IMR-90 (cell line): ENCODE measurements around the gene RYR2. TPM values are rescaled to one million over a fixed set of nuclear protein-coding genes. Genes with fewer than 3 reads are reported as not detected.

ENCODE experiments used
- ATAC-seq: fragments of 200-7000 bp; cut with Tn5 transposase; 2 replicates; pipeline ENCODE4 v1.9.1; 2020; ENCODE audit warnings: low read depth, mild to moderate bottlenecking, moderate library complexity
- BruUV-seq: library from RNA; stranded (reverse); fragments of 400-500 nt; replicated peaks from 2 replicates; lab custom pipeline; 2021; lab: Mats Ljungman, UMichigan
- CTCF ChIA-PET: fragments of 300-600 bp; formaldehyde crosslinking; extraction: SDS; loops from one replicate; lab custom pipeline; 2021; ENCODE audit warnings: antibody characterized with exemption; lab: Yijun Ruan, JAX
- POLR2A ChIA-PET: fragments of 300-600 bp; sonication (Branson Sonifier 250); formaldehyde crosslinking; loops from one replicate; lab custom pipeline; 2022; ENCODE audit warnings: antibody characterized with exemption; ENCODE audit not compliant: unreplicated experiment; lab: Charles Lee
- DNase-seq: peaks from one replicate; pipeline ENCODE4 v3.0.0; 2013
- H2AFZ ChIP-seq: replicated peaks from 2 replicates; pipeline ENCODE3; 2013; ENCODE audit warnings: low read length, mild to moderate bottlenecking; ENCODE audit not compliant: poor library complexity
- H2AK5ac ChIP-seq: 2 replicates; pipeline ENCODE4 v1.6.1; 2013; ENCODE audit warnings: low read depth, low read length, inconsistent platforms
- H2AK9ac ChIP-seq: replicated peaks from 2 replicates; pipeline ENCODE3; 2013; ENCODE audit warnings: mild to moderate bottlenecking, low read depth, low read length, moderate library complexity; ENCODE audit not compliant: poor library complexity
- H2BK120ac ChIP-seq: 2 replicates; pipeline ENCODE4 v1.6.1; 2013; ENCODE audit warnings: low read depth, low read length, inconsistent platforms
- H2BK15ac ChIP-seq: 3 replicates; pipeline ENCODE4 v1.6.1; 2013; ENCODE audit warnings: low read depth, low read length, inconsistent platforms
- H2BK20ac ChIP-seq: 2 replicates; pipeline ENCODE4 v1.6.1; 2013; ENCODE audit warnings: low read depth, mild to moderate bottlenecking, inconsistent platforms, low read length, moderate library complexity
- H2BK5ac ChIP-seq: 2 replicates; pipeline ENCODE4 v1.6.1; 2013; ENCODE audit warnings: mild to moderate bottlenecking, low read depth, low read length, inconsistent platforms; ENCODE audit not compliant: poor library complexity, severe bottlenecking
- H3K14ac ChIP-seq: replicated peaks from 2 replicates; pipeline ENCODE4 v1.6.1; 2013; ENCODE audit warnings: low read depth, low read length, inconsistent platforms
- H3K18ac ChIP-seq: 2 replicates; pipeline ENCODE4 v1.6.1; 2013; ENCODE audit warnings: low read depth, low read length, control low read depth
- H3K23ac ChIP-seq: 2 replicates; pipeline ENCODE4 v1.6.1; 2013; ENCODE audit warnings: low read depth, low read length, inconsistent platforms
- H3K27ac ChIP-seq: 2 replicates; pipeline ENCODE4 v1.5.1; 2013; ENCODE audit warnings: mild to moderate bottlenecking, control low read depth, low read length; ENCODE audit not compliant: insufficient read depth
- H3K27me3 ChIP-seq: 2 replicates; pipeline ENCODE4 v1.6.1; 2013; ENCODE audit warnings: low read length; ENCODE audit not compliant: control insufficient read depth, insufficient read depth
- H3K36me3 ChIP-seq: 2 replicates; pipeline ENCODE4 v1.6.1; 2013; ENCODE audit warnings: low read length, mixed read lengths; ENCODE audit not compliant: control insufficient read depth, insufficient read depth
- H3K4ac ChIP-seq: 2 replicates; pipeline ENCODE4 v1.6.1; 2013; ENCODE audit warnings: low read depth, low read length, inconsistent platforms
- H3K4me1 ChIP-seq: 2 replicates; pipeline ENCODE4 v1.6.1; 2013; ENCODE audit warnings: low read length, mixed read lengths; ENCODE audit not compliant: control insufficient read depth, insufficient read depth
- H3K4me2 ChIP-seq: 2 replicates; pipeline ENCODE4 v1.6.1; 2013; ENCODE audit warnings: low read depth, mild to moderate bottlenecking, control low read depth, low read length, moderate library complexity
- H3K4me3 ChIP-seq: 2 replicates; pipeline ENCODE4 v1.5.1; 2013; ENCODE audit warnings: low read depth, mild to moderate bottlenecking, control low read depth, low read length, moderate library complexity; ENCODE audit not compliant: insufficient read depth
- H3K56ac ChIP-seq: 2 replicates; pipeline ENCODE4 v1.6.1; 2013; ENCODE audit warnings: low read length, inconsistent platforms; ENCODE audit not compliant: insufficient read depth; ENCODE audit errors: extremely low read depth
- H3K79me1 ChIP-seq, 2 experiments: 2 replicates each; pipeline ENCODE4 v1.6.1; 2013; ENCODE audit warnings: low read length in 2 of 2, inconsistent platforms in 1 of 2, low read depth in 1 of 2
- H3K9ac ChIP-seq: 2 replicates; pipeline ENCODE4 v1.6.1; 2013; ENCODE audit warnings: low read depth, low read length, control low read depth
- H3K9me1 ChIP-seq: 2 replicates; pipeline ENCODE4 v1.6.1; 2013; ENCODE audit warnings: low read length, inconsistent platforms; ENCODE audit not compliant: insufficient read depth
- H3K9me3 ChIP-seq: 2 replicates; pipeline ENCODE4 v1.6.1; 2013; ENCODE audit warnings: low read length; ENCODE audit not compliant: control insufficient read depth, insufficient read depth
- H4K20me1 ChIP-seq: 2 replicates; pipeline ENCODE4 v1.6.1; 2013; ENCODE audit warnings: low read length, inconsistent platforms; ENCODE audit not compliant: insufficient read depth
- H4K5ac ChIP-seq: 2 replicates; pipeline ENCODE4 v1.6.1; 2013; ENCODE audit warnings: mild to moderate bottlenecking, low read depth, low read length, control low read depth
- H4K8ac ChIP-seq, 2 experiments: 2 replicates each; pipeline ENCODE4 v1.6.1; 2013; ENCODE audit warnings: low read depth in 2 of 2, low read length in 2 of 2, control low read depth in 1 of 2, inconsistent platforms in 1 of 2
- H4K91ac ChIP-seq: 2 replicates; pipeline ENCODE4 v1.6.1; 2013; ENCODE audit warnings: low read depth, low read length, inconsistent platforms; ENCODE audit not compliant: insufficient read depth
- CHD1 ChIP-seq: IDR thresholded peaks from 2 replicates; pipeline ENCODE4 v1.6.1; 2012; ENCODE audit warnings: low read depth, low read length, improper control_type of control experiment
- RFX5 ChIP-seq: IDR thresholded peaks from 2 replicates; pipeline ENCODE4 v1.8.0; 2012; ENCODE audit warnings: low read depth, mild to moderate bottlenecking, low read length, moderate library complexity
- WGBS, 2 experiments: methylation state at CpG; one replicate each; pipeline versions ENCODE4 v1.1.5 to v1.1.7; 2013; ENCODE audit warnings: missing lambda C conversion rate in 2 of 2; ENCODE audit not compliant: insufficient read length in 1 of 2; ENCODE audit errors: extremely low coverage in 2 of 2; 5-methylcytosine and 5-hydroxymethylcytosine counted together
- dilution Hi-C: fragments of 300-500 bp; cut with HindIII; formaldehyde crosslinking; loops from one replicate; pipeline ENCODE4 v1.14.3; 2018; ENCODE audit warnings: low sequenced_read_pairs; ENCODE audit not compliant: unreplicated experiment
- in situ Hi-C: fragments of 300-500 bp; cut with MboI; formaldehyde crosslinking; loops from 3 replicates; pipeline ENCODE4 v1.14.3; 2019; ENCODE audit warnings: low sequenced_read_pairs, inconsistent platforms, mixed read lengths
- intact Hi-C: fragments of 100-400 bp; cut with micrococcal nuclease; formaldehyde crosslinking; loops from 2 replicates; pipeline ENCODE4 v1.10.0; 2022
- polyA plus RNA-seq, 3 experiments: library from polyadenylated mRNA; depleted of rRNA; stranded (reverse); fragments of >200 nt; gene quantifications; 2 replicates each; pipeline ENCODE4 v1.2.3, GENCODE V29; 2012; ENCODE audit warnings: low replicate concordance in 1 of 3
- total RNA-seq: library from RNA; depleted of rRNA; stranded (reverse); fragments of >200 nt; gene quantifications from 2 replicates; pipeline ENCODE4 v1.2.3, GENCODE V29; 2012

RYR2 gene
- total and polyA plus RNA-seq, 2 of the 4 experiments (the other 2 are of a cell fraction) = not detected

- H2AK9ac ChIP-seq = no peak overlapping the region
- dilution Hi-C loops = no loop called here
- CTCF ChIA-PET = no interaction called here
These were observed 313.0 kb downstream of the RYR2 start for GRCh38 chr1:237355022-237355421.

More at GRCh38 chr1:237355022-237355421, 313.0 kb downstream of the RYR2 start:
- POLR2A ChIA-PET = no interaction called here
- no peak overlapping the region for H3K14ac ChIP-seq
- H4K8ac ChIP-seq = no peak overlapping the region
- ATAC-seq (no peak), DNase-seq (no peak)
- no peak overlapping the region for H3K23ac ChIP-seq
- no peaks in the 10 kb centered on the region for H3K27me3 ChIP-seq
- no peaks in the 10 kb centered on the region for H4K20me1 ChIP-seq
- no peak overlapping the region for H3K4me3 ChIP-seq
- TF ChIP-seq RFX5 (no peak), CHD1 (no peak)
- no peak overlapping the region for H2AFZ ChIP-seq
- H3K27ac ChIP-seq = no peak overlapping the region
- no peak overlapping the region for H2BK120ac ChIP-seq
- no peaks in the 10 kb centered on the region for H3K79me1 ChIP-seq
- no peak overlapping the region for H4K91ac ChIP-seq
- H2BK5ac ChIP-seq = no peak overlapping the region
- no CpG with 5 or more reads among the region's 1 CpG for WGBS, 2 experiments
- no peaks in the 10 kb centered on the region for H3K4me1 ChIP-seq
- H2BK20ac ChIP-seq = no peak overlapping the region
- no peak overlapping the region for H2BK15ac ChIP-seq
- no TSS peak for BruUV-seq
- H3K36me3 ChIP-seq = no peaks in the 10 kb centered on the region
- in situ Hi-C loops (no loop called here), intact Hi-C loops (no loop called here)
- no peak overlapping the region for H2AK5ac ChIP-seq
- H3K9me1 ChIP-seq = no peaks in the 10 kb centered on the region
- no peak overlapping the region for H3K18ac ChIP-seq
- H3K9me3 ChIP-seq = no peaks in the 10 kb centered on the region
- no peak overlapping the region for H3K56ac ChIP-seq
- H3K9ac ChIP-seq = no peak overlapping the region
- H3K4me2 ChIP-seq = no peak overlapping the region
- no peak overlapping the region for H3K4ac ChIP-seq
- no peak overlapping the region for H4K5ac ChIP-seq
